ENCODE results near the gene PDE4D.

The PDE4D gene

GRCh38 chr5:59521476-59521875, 372.1 kb downstream of the PDE4D start:
- TF ChIP-seq POLR2AphosphoS5 (IDR thresholded peaks at IDR 0.05; ENCODE audit: low read depth, low read length) (no peak), FOXP2 (optimal IDR thresholded peaks at IDR 0.05; ENCODE audit: borderline replicate concordance, extremely low read depth, extremely low read length, insufficient read depth) (no peak), TAF1 (IDR thresholded peaks at IDR 0.05; ENCODE audit: borderline replicate concordance, insufficient read depth, low read length) (no peak), REST (IDR thresholded peaks at IDR 0.05; ENCODE audit: insufficient read depth in 1 of 2, low read depth in 2 of 2, low read length in 2 of 2) (no peak), SIN3A (IDR thresholded peaks at IDR 0.05; ENCODE audit: borderline replicate concordance, insufficient read depth, low read length) (no peak)

- TF ChIP-seq SIN3A (IDR thresholded peaks at IDR 0.05; ENCODE audit: borderline replicate concordance, insufficient read depth, low read length): no peak
- no peak for TF ChIP-seq FOXP2 (optimal IDR thresholded peaks at IDR 0.05; ENCODE audit: borderline replicate concordance, extremely low read depth, extremely low read length, insufficient read depth)
- no peak for TF ChIP-seq POLR2AphosphoS5 (IDR thresholded peaks at IDR 0.05; ENCODE audit: low read depth, low read length)
- TF ChIP-seq REST (IDR thresholded peaks at IDR 0.05; ENCODE audit: insufficient read depth in 1 of 2, low read depth in 2 of 2, low read length in 2 of 2): no peak
- no peak for TF ChIP-seq TAF1 (IDR thresholded peaks at IDR 0.05; ENCODE audit: borderline replicate concordance, insufficient read depth, low read length)
Observed at GRCh38 chr5:59519338-59519737, 374.2 kb downstream of the PDE4D start.

- no peak for TF ChIP-seq REST (IDR thresholded peaks at IDR 0.05; ENCODE audit: insufficient read depth in 1 of 2, low read depth in 2 of 2, low read length in 2 of 2)
- TF ChIP-seq POLR2AphosphoS5 (IDR thresholded peaks at IDR 0.05; ENCODE audit: low read depth, low read length): no peak
- TF ChIP-seq FOXP2 (optimal IDR thresholded peaks at IDR 0.05; ENCODE audit: borderline replicate concordance, extremely low read depth, extremely low read length, insufficient read depth): no peak
- TF ChIP-seq TAF1 (IDR thresholded peaks at IDR 0.05; ENCODE audit: borderline replicate concordance, insufficient read depth, low read length): no peak
- no peak for TF ChIP-seq SIN3A (IDR thresholded peaks at IDR 0.05; ENCODE audit: borderline replicate concordance, insufficient read depth, low read length)
Observed at GRCh38 chr5:59517926-59518585, 375.5 kb downstream of the PDE4D start.

- no peak for TF ChIP-seq REST (IDR thresholded peaks at IDR 0.05; ENCODE audit: insufficient read depth in 1 of 2, low read depth in 2 of 2, low read length in 2 of 2)
- TF ChIP-seq TAF1 (IDR thresholded peaks at IDR 0.05; ENCODE audit: borderline replicate concordance, insufficient read depth, low read length): no peak
- TF ChIP-seq SIN3A (IDR thresholded peaks at IDR 0.05; ENCODE audit: borderline replicate concordance, insufficient read depth, low read length): no peak
- no peak for TF ChIP-seq POLR2AphosphoS5 (IDR thresholded peaks at IDR 0.05; ENCODE audit: low read depth, low read length)
- TF ChIP-seq FOXP2 (optimal IDR thresholded peaks at IDR 0.05; ENCODE audit: borderline replicate concordance, extremely low read depth, extremely low read length, insufficient read depth): no peak
Observed at GRCh38 chr5:59516161-59516560, 377.4 kb downstream of the PDE4D start.
